HepG2 (cell line): ENCODE results near the gene NIP7.

Source experiments
- ARID2 ChIP-seq: sonication (generic); formaldehyde crosslinking; IDR thresholded peaks from 2 replicates; pipeline ENCODE4 v1.8.1; 2022; ENCODE audit warnings: mild to moderate bottlenecking, missing genetic modification reagents, borderline replicate concordance
- CHCHD3 ChIP-seq: sonication (generic); formaldehyde crosslinking; IDR thresholded peaks from 2 replicates; pipeline ENCODE4 v1.8.0; 2022; ENCODE audit warnings: mild to moderate bottlenecking, missing genetic modification reagents, moderate library complexity
- CTCF ChIP-seq: sonication (generic); formaldehyde crosslinking; IDR thresholded peaks from 2 replicates; pipeline ENCODE4 v1.5.0; 2020; ENCODE audit warnings: mild to moderate bottlenecking, missing genetic modification reagents, moderate library complexity
- POLR2A ChIP-seq, 2 experiments: IDR thresholded peaks; 2 replicates each; pipeline ENCODE4 v1.6.1; 2011; ENCODE audit warnings: low read depth in 2 of 2, low read length in 2 of 2, mild to moderate bottlenecking in 1 of 2, moderate library complexity in 1 of 2; ENCODE audit not compliant: insufficient read depth in 1 of 2
- RNF219 ChIP-seq: sonication (generic); formaldehyde crosslinking; IDR thresholded peaks from 2 replicates; pipeline ENCODE4 v1.5.0; 2020; ENCODE audit warnings: mild to moderate bottlenecking, missing genetic modification reagents
- SUZ12 ChIP-seq: fragments of 150-350 bp; IDR thresholded peaks from 2 replicates; pipeline ENCODE4 v1.6.1; 2014; ENCODE audit warnings: low read depth, low read length
- THAP9 ChIP-seq: sonication (generic); formaldehyde crosslinking; IDR thresholded peaks from 2 replicates; pipeline ENCODE4; 2020; ENCODE audit warnings: missing genetic modification reagents, mild to moderate bottlenecking, borderline replicate concordance
- ZNF275 ChIP-seq: sonication (generic); formaldehyde crosslinking; IDR thresholded peaks from 2 replicates; pipeline ENCODE4 v1.8.0; 2022; ENCODE audit warnings: missing genetic modification reagents, mild to moderate bottlenecking, inconsistent platforms, borderline replicate concordance
- ZNF513 ChIP-seq: sonication (generic); formaldehyde crosslinking; conservative IDR thresholded peaks from 2 replicates; pipeline ENCODE4 v1.5.0; 2020; ENCODE audit warnings: missing genetic modification reagents

- TF ChIP-seq ZNF275 (no peak), CTCF (CRISPR knock-in tag) (no peak), ARID2 (CRISPR knock-in tag) (no peak), CHCHD3 (CRISPR knock-in tag) (no peak), POLR2A (IDR thresholded peaks at IDR 0.05; ENCODE audit: insufficient read depth in 1 of 2, low read depth in 2 of 2, low read length in 2 of 2) (no peak), THAP9 (no peak), ZNF513 (CRISPR knock-in tag) (no peak), SUZ12 (no peak), RNF219 (CRISPR knock-in tag) (no peak)
These were observed 20.2 kb upstream of the NIP7 start for GRCh38 chr16:69319381-69319780.
